ENCODE measurements around the gene CA14. TPM values are rescaled to one million over a fixed set of nuclear protein-coding genes. Genes with fewer than 3 reads are reported as not detected.
"Not testable (repeated sequence)": the region's sequence is repeated elsewhere in the genome, so short reads cannot be mapped to it uniquely, and the experiment has no call there.

CA14 gene
- not detected for total RNA-seq

DNA sequence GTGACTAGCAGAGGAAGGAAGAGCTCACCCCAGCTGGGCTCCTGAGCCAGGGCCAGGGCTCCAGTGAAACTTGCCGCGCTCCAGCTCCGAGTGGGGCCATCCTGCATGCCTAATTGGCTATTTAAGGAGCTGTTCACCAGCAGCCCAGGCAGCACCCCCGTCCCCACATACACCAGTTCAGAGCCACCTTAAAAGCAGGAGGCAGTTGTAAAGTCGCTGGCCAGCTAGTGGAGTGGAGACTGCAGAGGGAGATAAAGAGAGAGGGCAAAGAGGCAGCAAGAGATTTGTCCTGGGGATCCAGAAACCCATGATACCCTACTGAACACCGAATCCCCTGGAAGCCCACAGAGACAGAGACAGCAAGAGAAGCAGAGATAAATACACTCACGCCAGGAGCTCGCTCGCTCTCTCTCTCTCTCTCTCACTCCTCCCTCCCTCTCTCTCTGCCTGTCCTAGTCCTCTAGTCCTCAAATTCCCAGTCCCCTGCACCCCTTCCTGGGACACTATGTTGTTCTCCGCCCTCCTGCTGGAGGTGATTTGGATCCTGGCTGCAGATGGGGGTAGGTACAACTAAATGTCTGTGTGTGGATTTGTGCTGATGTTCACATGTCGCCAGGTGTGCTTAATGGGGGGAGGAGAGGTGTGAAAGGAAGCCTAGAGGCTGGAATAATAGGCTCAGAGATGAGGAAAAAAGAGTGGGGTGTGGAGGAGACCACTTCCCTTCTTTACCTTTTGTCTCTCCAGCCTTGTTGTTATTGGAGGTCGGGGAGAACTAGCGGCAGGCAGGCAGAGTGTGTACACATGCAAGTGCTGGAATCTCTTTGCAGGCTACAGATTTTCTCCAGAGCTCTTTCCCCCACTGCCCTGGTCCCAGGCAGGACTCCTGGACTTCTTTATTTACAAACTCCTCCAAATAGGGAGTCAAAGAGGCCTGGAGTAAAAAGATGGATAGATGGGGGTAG, at the start of gene CA14:
CA14 (plus strand) TSS at position 151 of the 962 bp plus-strand sequence; CDS start at position 506, 355 bp downstream.
- DNase-seq (ENCODE audit: low spot score in 2 of 2) (no peak), ATAC-seq (no peak)
- no peaks in the 10 kb centered on the region for H3K9me3 Mint-ChIP-seq
- no peak within 1 kb of the TSS for H3K27ac Mint-ChIP-seq
- no peaks in the 10 kb centered on the region for H3K36me3 Mint-ChIP-seq

DNA sequence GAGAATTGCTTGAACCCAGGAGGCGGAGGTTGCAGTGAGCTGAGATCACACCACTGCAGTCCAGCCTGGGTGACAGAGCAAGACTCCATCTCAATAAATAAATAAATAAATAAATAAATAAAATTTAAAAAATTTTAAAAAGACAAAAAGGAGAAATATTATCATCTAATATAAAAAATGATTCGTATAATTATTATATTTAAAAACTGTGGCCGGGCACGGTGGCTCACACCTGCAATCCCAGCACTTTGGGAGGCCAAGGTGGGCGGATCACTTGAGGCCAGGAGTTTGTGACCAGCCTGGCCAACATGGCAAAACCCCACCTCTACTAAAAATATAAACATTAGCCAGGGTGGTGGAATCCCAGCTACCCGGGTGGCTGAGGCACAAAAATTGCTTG, 49.1 kb upstream of the CA14 start:
- not testable (repeated sequence) for DNase-seq (ENCODE audit: low spot score in 2 of 2); H3K27ac Mint-ChIP-seq; ATAC-seq; H3K36me3 Mint-ChIP-seq; H3K9me3 Mint-ChIP-seq

DNA sequence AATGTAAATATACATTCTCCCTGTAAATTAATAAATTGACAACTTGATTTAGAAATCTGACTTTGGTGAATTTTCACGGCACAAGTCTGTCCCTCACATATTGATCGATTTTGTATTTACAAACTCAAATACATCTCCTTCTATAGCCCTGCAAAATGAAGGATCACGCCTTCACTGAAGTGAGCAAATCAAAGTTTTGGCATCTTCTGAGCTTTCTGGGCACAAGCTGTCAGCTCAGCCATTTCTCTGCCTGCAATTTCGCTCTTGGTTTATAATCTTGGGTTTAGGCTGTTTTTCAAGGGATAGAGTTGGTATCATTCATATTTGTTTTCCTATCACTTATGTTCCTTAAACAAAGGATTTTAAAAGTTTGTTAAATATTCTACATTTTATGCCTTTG, 47.5 kb upstream of the CA14 start:
- no peak for DNase-seq (ENCODE audit: low spot score in 2 of 2)
- Mint-ChIP-seq H3K36me3 (no peaks in the 10 kb centered on the region), H3K9me3 (no peaks in the 10 kb centered on the region), H3K27ac (no peak overlapping the region)
- no peak for ATAC-seq

DNA sequence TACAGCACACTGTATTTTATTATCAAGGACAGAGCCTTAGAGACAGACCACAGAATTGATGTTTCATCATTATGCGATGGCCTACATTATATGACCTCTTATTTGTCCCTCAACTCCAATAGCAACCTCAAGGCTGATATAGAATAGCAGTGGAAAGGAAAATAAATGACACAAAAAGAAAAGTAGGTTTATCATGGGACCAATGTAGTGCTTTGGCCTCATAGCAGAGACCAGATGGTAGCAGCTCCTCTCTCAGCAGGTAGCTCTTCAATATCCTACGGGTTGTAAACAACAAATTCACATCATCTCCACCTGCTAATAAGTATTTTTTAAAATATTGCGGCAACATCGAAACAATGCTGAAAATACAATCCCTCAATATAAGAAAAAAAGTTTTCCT, 46.9 kb upstream of the CA14 start:
- DNase-seq (ENCODE audit: low spot score in 2 of 2), result no peak
- Mint-ChIP-seq H3K9me3 (no peaks in the 10 kb centered on the region), H3K27ac (no peak overlapping the region), H3K36me3 (no peaks in the 10 kb centered on the region)
- ATAC-seq, result no peak

DNA sequence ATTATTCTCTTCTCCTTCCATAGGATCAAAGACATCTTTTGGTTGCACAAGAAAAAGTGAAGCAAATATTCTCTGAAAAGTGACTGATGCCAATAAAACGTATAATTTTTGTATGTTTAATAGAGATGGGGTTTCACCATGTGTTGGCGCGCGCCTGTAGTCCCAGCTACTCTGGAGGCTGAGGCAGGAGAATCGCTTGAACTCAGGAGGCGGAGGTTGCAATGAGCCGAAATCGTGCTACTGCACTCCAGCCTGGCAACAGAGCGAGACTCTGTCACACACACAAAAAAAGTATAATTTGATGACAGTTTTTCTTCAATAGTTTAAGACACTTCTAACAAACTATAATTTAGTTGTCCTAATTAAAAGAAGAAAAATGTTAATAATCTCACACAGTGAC, 45.5 kb upstream of the CA14 start:
- ATAC-seq (no peak), DNase-seq (ENCODE audit: low spot score in 2 of 2) (no peak)
- no peaks in the 10 kb centered on the region for H3K36me3 Mint-ChIP-seq
- H3K9me3 Mint-ChIP-seq, result no peaks in the 10 kb centered on the region
- no peak overlapping the region for H3K27ac Mint-ChIP-seq

DNA sequence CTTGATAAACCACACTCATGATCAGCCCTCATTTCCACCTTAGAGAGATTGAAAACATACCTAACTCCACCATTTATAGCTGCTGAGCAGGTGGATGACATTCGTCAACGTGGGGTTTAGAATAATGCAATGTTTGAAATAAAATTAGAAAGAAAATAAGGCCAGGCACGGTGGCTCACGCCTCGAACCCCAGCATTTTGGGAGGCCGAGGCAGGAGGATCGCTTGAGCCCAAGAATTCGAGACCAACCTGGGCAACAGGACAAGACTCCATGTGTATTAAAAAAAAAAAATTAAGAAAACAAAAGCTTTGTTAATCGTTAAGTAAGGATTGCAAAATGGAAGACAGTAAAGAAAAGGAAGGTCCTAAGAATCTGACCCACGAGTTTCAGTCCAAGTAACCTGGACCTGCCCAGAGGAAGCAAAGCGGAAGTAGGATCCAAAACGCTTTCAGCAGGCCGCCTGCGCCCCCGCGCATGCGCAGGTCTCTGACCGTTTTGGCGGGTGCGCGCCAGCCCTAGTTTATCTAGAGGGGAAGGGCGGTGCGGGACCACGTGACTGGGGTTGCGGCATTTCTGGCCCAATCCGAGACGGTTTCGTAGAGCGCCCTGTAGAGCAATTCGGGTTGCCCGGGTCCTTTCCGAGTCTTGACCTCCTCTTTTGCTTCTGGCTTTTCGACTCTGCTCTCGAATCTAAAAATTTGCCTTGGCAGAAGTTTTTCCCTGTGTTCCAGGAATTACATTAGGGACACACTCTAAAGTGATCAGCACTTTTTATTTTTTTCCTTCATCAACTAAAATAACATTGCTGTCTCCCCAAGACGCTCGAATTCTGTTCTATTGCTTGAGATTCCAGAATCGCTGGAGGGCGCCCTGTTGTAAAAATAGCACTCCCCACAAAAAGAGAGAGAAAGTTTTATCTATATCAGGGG, 44.1 kb upstream of the CA14 start:
- H3K9me3 Mint-ChIP-seq, result no peaks in the 10 kb centered on the region
- no peaks in the 10 kb centered on the region for H3K36me3 Mint-ChIP-seq
- ATAC-seq (peak; percentile 99 to 100), DNase-seq (ENCODE audit: low spot score in 2 of 2) (peak; percentile 85 to 93)
- H3K27ac Mint-ChIP-seq, result peak overlapping the region; percentile 93 to 99

DNA sequence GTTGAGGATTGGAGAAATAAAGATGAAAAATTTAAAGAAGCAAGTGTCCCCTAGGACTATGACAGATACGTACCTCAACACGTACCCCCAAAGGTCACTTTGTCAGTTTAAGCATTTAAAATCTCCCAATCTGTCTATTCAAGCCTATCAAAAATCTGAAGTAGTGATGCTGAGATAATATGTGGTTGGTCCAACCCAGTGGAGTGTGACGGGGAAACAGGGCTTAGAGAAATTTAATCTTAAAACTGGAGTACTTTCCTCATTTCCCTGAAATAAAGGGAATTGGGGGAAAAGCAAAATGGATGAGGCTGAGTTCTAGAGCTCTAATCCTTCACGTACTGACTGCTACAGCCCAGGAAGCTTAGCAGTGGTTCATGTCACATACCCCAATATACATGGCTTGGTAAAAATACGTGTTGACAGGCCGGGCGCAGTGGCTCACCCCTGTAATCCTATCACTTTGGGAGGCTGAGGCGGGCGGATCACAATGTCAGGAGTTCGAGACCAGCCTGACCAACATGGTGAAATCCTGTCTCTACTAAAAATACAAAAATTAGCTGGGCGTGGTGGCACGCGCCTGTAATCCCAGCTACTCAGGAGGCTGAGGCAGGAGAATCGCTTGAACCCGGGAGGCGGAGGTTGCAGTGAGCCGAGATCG, 43.3 kb upstream of the CA14 start:
- H3K36me3 Mint-ChIP-seq; H3K9me3 Mint-ChIP-seq; DNase-seq (ENCODE audit: low spot score in 2 of 2): not testable (repeated sequence)
- ATAC-seq, result peak in 1 of 2 donors; percentile 40
- peak overlapping the region; percentile 93 to 99 for H3K27ac Mint-ChIP-seq

DNA sequence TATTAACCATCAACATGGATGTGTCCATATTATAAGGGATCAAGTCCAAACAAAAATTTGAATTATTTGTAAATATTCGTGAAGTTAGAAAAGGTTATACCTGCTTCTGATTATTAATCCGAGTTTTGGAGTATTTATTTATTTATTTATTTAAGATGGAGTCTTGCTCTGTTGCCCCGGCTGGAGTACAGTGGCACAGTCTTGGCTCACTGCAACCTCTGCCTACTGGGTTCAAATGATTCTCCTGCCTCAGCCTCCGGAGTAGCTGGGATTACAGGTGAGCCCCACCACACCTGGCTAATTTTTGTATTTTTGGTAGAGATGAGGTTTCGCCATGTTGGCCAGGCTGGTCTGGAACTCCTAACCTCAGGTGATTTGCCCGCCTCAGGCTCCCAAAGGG, 41.7 kb upstream of the CA14 start:
- not testable (repeated sequence) for H3K36me3 Mint-ChIP-seq; DNase-seq (ENCODE audit: low spot score in 2 of 2); ATAC-seq

DNA sequence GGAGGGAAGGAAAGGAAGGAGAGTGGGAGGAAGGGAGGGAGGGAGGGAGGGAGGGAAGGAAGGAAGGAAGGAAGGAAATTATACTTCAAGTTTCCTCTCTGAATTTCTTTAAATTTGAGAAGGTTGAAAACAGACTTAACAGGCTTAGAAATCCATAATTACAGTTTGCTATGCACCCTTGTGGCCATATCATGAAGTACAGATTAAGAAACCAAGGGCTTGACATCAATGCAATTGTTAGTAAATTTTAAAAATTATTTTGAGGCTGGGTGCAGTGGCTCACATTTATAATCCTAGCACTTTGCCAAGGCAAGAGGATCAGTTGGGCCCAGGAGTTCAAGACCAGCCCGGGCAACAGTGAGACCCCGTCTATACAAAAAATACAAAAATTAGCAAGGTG, 36.0 kb upstream of the CA14 start:
- peak in 1 of 2 donors; percentile 44 for ATAC-seq
- Mint-ChIP-seq H3K36me3 (peaks cover 11 to 28% of the 10 kb centered on the region in 2 donors), H3K9me3 (no peaks in the 10 kb centered on the region), H3K27ac (no peak overlapping the region)
- DNase-seq (ENCODE audit: low spot score in 2 of 2), result no peak

More for the DNA sequence above, 41.7 kb upstream of the CA14 start:
- H3K9me3 Mint-ChIP-seq, H3K27ac Mint-ChIP-seq: not testable (repeated sequence)

DNA sequence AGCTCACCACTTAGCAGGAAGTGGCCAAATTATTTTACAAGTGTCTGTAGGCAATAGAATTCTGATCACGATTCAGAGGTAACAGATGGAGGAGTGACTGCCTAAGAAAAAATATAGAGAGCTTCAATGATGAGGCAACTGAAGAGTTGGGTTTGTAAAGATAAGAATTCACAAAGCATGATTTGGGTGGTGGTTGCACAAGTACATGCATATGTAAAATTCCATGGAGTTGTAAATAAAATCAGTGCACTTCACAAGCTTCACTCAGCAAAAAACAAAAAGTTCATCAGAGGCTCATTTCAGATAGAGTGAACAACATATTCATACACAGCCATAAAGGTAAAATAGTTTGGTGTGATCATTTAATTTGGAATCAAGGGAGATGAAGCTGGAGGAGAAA, 32.6 kb upstream of the CA14 start:
- ATAC-seq (no peak), DNase-seq (ENCODE audit: low spot score in 2 of 2) (no peak)
- Mint-ChIP-seq H3K27ac (no peak overlapping the region), H3K9me3 (no peaks in the 10 kb centered on the region), H3K36me3 (peaks cover 15 to 46% of the 10 kb centered on the region in 2 donors)

DNA sequence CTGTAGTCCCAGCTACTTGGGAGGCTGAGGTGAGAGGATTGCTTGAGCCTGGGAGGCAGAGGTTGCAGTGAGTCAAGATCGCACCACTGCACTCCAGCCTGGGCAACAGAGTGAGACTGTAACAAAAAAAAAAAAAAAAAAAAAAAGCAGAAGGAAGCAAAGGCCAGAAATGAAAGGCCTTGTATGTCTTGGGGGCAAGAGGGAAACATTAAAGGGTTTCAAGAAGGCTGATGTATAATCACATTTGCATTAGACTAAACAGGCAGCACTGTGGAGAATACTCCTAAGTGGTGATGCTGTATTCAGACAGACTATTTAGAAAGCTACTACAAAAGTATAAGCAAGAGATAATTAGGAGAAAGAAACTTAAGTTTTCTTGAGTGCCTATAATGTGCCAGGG, 32.0 kb upstream of the CA14 start:
- H3K9me3 Mint-ChIP-seq, result no peaks in the 10 kb centered on the region
- H3K36me3 Mint-ChIP-seq, result peaks cover 15 to 44% of the 10 kb centered on the region in 2 donors
- no peak for DNase-seq (ENCODE audit: low spot score in 2 of 2)
- H3K27ac Mint-ChIP-seq, result peak overlapping the region in 1 of 2 donors; percentile 22
- no peak for ATAC-seq

DNA sequence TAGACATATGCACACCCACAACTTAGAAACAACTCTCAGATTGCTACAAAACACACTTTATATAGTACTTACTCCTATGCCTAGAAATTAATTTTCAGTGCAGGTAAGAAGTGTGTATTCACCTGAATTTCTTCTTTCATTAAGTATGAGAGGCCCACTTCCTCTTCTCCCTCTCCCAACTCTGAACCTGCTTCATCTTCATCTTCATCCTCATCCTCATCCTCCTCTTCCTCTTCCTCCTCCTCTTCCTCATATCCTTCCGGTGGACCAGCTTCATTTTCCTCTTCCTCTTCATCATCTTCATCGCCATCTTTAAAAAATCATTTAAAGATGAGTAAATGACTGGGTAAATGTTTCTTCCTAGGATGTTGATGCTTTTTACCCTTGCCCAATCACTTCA, 31.1 kb upstream of the CA14 start:
- H3K9me3 Mint-ChIP-seq, result no peaks in the 10 kb centered on the region
- no peak for DNase-seq (ENCODE audit: low spot score in 2 of 2)
- no peak for ATAC-seq
- H3K27ac Mint-ChIP-seq, result peak overlapping the region in 1 of 2 donors; percentile 67
- H3K36me3 Mint-ChIP-seq, result peaks cover 15 to 40% of the 10 kb centered on the region in 2 donors

DNA sequence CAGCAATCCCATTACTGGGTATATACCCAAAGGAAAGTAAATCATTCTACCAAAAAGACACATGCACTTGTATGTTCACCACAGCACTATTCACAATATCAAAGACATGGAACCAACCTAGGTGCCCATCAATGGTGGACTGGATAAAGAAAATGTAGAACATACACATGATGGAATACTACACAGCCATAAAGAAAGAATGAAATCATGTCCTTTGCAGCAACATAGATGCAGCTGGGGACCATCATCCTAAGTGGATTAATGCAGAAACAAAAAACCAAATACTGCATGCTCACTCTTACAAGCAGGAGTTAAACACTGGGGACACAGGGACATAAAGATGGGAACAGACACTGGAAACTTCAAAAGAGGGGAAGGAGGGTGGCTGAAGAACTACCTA, 30.3 kb upstream of the CA14 start:
- no peak for ATAC-seq
- no peak for DNase-seq (ENCODE audit: low spot score in 2 of 2)
- no peaks in the 10 kb centered on the region for H3K9me3 Mint-ChIP-seq
- H3K27ac Mint-ChIP-seq, result no peak overlapping the region
- peaks cover 15 to 40% of the 10 kb centered on the region in 2 donors for H3K36me3 Mint-ChIP-seq

DNA sequence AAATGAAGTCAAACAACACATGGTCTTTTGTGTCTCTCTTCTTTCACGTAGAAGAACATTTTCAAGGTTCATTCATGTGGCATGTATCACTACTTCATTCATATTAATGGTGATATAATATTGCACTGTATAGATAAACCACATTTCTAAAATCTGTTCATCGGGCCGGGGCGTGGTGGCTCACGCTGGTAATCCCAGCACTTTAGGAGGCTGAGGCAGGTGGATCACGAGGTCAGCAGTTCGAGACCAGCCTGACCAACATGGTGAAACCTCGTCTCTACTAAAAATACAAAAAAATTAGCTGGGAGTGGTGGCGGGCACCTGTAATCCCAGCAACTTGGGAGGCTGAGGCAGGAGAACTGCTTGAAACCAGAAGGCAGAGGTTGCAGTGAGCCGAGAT, 29.3 kb upstream of the CA14 start:
- not testable (repeated sequence) for DNase-seq (ENCODE audit: low spot score in 2 of 2); ATAC-seq; H3K27ac Mint-ChIP-seq; H3K9me3 Mint-ChIP-seq
- peaks cover 15 to 40% of the 10 kb centered on the region in 2 donors for H3K36me3 Mint-ChIP-seq

DNA sequence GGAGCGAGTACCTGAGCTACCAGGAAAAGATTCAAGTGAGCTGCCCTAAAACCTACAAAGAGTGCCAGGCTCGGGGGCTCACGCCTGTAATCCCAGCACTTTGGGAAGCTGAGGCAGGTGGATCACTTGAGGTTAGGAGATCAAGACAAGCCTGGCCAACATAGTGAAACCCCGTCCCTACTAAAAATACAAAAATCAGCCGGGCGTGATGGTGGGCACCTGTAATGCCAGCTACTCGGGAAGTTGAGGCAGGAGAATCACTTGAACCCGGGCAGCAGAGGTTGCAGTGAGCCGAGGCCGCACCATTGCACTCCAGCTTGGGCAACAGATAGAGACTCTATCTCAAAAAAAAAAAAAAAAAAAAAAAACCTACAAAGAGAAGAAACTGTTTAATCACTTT, 24.7 kb upstream of the CA14 start:
- peaks cover 13 to 21% of the 10 kb centered on the region in 2 donors for H3K36me3 Mint-ChIP-seq
- peak overlapping the region in 1 of 2 donors; percentile 97 for H3K27ac Mint-ChIP-seq
- not testable (repeated sequence) for H3K9me3 Mint-ChIP-seq; ATAC-seq; DNase-seq (ENCODE audit: low spot score in 2 of 2)
